Sigmoid colon (tissue), 4 donors: Measurements from ENCODE around the gene MPZL2.

Source experiments
- CTCF ChIP-seq, 4 experiments: fragments of 450-650 bp in 3 of 4; fragments of 200-600 bp in 1 of 4; IDR thresholded peaks; one replicate each; pipeline ENCODE4 v1.5.1; 2016 to 2019; ENCODE audit warnings: antibody characterized with exemption in 4 of 4, mild to moderate bottlenecking in 3 of 4, moderate library complexity in 2 of 4
- POLR2A ChIP-seq, 2 donors: fragments of 450-650 bp; IDR thresholded peaks; one replicate each; pipeline ENCODE4 v1.6.1; 2016; ENCODE audit warnings: antibody characterized with exemption in 2 of 2, mild to moderate bottlenecking in 2 of 2, moderate library complexity in 2 of 2
- POLR2AphosphoS5 ChIP-seq, 4 donors: sonication (generic); formaldehyde crosslinking; IDR thresholded peaks; one replicate each; pipeline ENCODE4 v1.6.1; 2017; ENCODE audit warnings: antibody characterized with exemption in 4 of 4

- TF ChIP-seq POLR2AphosphoS5 (IDR thresholded peaks at IDR 0.05) (no peak), CTCF (IDR thresholded peaks at IDR 0.05) (no peak), POLR2A (IDR thresholded peaks at IDR 0.05) (no peak)
Observed at GRCh38 chr11:118219732-118220131, 44.4 kb downstream of the MPZL2 start.
